ENCODE measurements around the gene TUBA4B. TPM values are rescaled to one million over a fixed set of nuclear protein-coding genes. Genes with fewer than 3 reads are reported as not detected.
"Not testable (repeated sequence)": the region's sequence is repeated elsewhere in the genome, so short reads cannot be mapped to it uniquely, and the experiment has no call there.

The TUBA4B gene
- polyA plus RNA-seq, 1 donor = 0.31 TPM

- peak; percentile 77 for DNase-seq
Observed at GRCh38 chr2:219277703-219278654, 24.9 kb downstream of the TUBA4B start.

GRCh38 chr2:219278655-219279150 lies 25.7 kb downstream of the TUBA4B start:
- DNase-seq = peak; percentile 16

- peak; percentile 99 for DNase-seq
Observed at GRCh38 chr2:219279151-219279915, 26.3 kb downstream of the TUBA4B start, which contains the start of gene DNAJB2. Gene DNAJB2, plus strand, starts transcription at chr2:219279366. Its CDS starts 468 bp downstream, at chr2:219279834.

GRCh38 chr2:219279916-219280516 lies 27.0 kb downstream of the TUBA4B start:
- no peak for DNase-seq

GRCh38 chr2:219280651-219281050 lies 27.6 kb downstream of the TUBA4B start:
- no peak for DNase-seq

- DNase-seq = no peak
Observed at GRCh38 chr2:219281588-219281987, 28.5 kb downstream of the TUBA4B start.

- DNase-seq = no peak
Observed at GRCh38 chr2:219282375-219282774, 29.3 kb downstream of the TUBA4B start.

- DNase-seq = no peak
Observed at GRCh38 chr2:219282943-219283581, 30.0 kb downstream of the TUBA4B start.

GRCh38 chr2:219284501-219285372 lies 31.7 kb downstream of the TUBA4B start:
- DNase-seq = no peak

- DNase-seq = peak; percentile 46
Observed at GRCh38 chr2:219285373-219285735, 32.3 kb downstream of the TUBA4B start.

GRCh38 chr2:219285894-219286425 lies 32.9 kb downstream of the TUBA4B start:
- peak; percentile 71 for DNase-seq

GRCh38 chr2:219286436-219287115 lies 33.5 kb downstream of the TUBA4B start:
- no peak for DNase-seq

- not testable (repeated sequence) for DNase-seq
Observed at GRCh38 chr2:219287116-219287440, 34.0 kb downstream of the TUBA4B start.

GRCh38 chr2:219287580-219288265 lies 34.7 kb downstream of the TUBA4B start:
- DNase-seq = no peak

GRCh38 chr2:219289195-219289536 lies 36.1 kb downstream of the TUBA4B start:
- DNase-seq = no peak

- peak; percentile 90 for DNase-seq
Observed at GRCh38 chr2:219289537-219290361, 36.7 kb downstream of the TUBA4B start.

- DNase-seq = no peak
Observed at GRCh38 chr2:219290381-219291171, 37.5 kb downstream of the TUBA4B start.

GRCh38 chr2:219291394-219291793 lies 38.4 kb downstream of the TUBA4B start:
- no peak for DNase-seq
